ENCODE measurements around the gene SULT1A1. TPM values are rescaled to one million over a fixed set of nuclear protein-coding genes. Genes with fewer than 3 reads are reported as not detected.

The SULT1A1 gene
- total and polyA plus RNA-seq, 2 experiments from 2014 or later: not detected

DNA sequence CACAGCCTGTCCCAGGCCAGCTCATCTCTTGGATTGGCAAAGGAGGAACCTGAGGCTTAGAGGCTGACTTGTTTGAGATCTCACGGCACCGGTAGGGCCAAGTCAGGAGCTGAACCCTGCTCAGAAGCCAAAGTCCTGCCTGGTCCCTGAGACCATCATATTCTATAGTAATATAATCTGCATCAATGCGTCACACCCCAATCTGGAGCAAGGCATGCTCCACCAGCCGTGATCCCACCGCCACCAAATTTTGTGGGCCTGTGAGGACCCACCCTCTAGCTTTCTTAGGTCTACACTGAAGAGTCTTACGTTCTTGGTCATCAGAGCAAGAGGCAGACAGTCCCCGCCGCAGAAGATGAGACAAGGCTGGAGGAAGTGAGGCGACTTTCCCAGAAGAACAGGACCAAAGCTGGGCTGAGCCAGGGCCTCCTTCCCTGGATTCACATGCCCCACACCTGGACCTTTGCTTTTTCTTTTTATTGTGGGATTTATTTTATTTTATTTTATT is 2.7 kb downstream of the SULT1A1 start:
- in situ Hi-C loops (cut with MboI): no loop called here
- Histone ChIP-seq H3K9me2 (ENCODE audit: insufficient read depth) (no peaks in the 10 kb centered on the region), H2AFZ (no peak overlapping the region), H3K27ac (no peak overlapping the region), H3K79me2 (ENCODE audit: insufficient read depth) (no peaks in the 10 kb centered on the region), H3K9me3 (ENCODE audit: low read depth) (no peaks in the 10 kb centered on the region), H3K27me3 (replicated peaks; ENCODE audit: insufficient read depth) (peaks cover 4% of the 10 kb centered on the region), H3K9ac (no peak overlapping the region), H3K36me3 (ENCODE audit: low read depth) (no peaks in the 10 kb centered on the region), H3K4me3 (no peak overlapping the region), H4K20me1 (ENCODE audit: insufficient read depth) (no peaks in the 10 kb centered on the region), H3F3A (ENCODE audit: insufficient read depth) (no peaks in the 10 kb centered on the region), H3K4me1 (ENCODE audit: insufficient read depth) (no peaks in the 10 kb centered on the region), H3K4me2 (ENCODE audit: unreplicated experiment) (no peak overlapping the region)
- no peak for DNase-seq
- TF ChIP-seq EZH2phosphoT487 (IDR thresholded peaks at IDR 0.05; ENCODE audit: insufficient read depth, low read depth) (no peak), EZH2 (IDR thresholded peaks at IDR 0.05; ENCODE audit: insufficient read depth, poor library complexity, severe bottlenecking) (no peak)
- WGBS, 2 experiments (ENCODE audit: low coverage in 1 of 2, low lambda C conversion rate in 2 of 2, missing lambda C conversion rate in 2 of 2): 87 to 91% methylated on average over 9 of the region's 9 CpGs

DNA sequence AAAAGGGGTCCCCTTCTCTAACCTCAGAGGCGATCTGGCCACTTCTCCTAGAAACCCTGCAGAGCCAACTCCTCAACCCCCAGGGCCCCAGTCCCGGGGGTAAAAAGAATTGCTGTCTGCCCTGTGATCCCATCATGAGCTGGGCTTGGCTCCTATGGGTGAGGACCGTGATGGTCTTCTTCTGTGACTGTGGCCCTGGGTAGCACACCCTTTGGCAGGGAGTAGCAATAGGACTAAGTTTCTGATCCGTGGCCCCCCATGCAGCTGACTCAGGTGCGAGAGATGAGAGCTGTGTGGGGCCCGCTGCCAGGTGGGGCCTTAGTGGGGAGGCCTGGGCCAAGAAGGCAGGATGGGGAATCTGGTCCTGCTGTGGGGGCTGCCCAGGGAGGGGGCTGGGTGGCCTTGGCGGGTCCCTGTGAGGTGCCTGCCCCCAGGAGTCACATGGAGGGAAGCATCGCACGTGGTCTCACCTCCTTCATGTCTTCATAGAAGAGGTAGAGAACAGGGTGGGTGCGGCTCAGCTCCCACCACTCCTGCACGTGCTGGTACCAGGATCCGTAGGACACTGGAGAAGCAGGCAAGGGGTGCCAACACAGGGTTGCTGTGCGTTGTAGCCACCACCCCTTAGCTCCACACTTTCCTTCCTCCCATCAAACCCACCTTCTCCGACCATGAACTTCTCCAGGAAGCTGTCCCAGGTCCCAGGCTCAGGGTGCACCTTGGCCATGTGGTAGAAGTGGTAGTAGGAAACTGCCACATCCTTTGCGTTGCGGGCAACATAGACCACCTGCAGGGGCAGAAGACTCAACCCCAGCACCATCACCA is 3.3 kb downstream of the SULT1A1 start:
- TF ChIP-seq EZH2 (IDR thresholded peaks at IDR 0.05; ENCODE audit: insufficient read depth, poor library complexity, severe bottlenecking): no peak
- no peak for TF ChIP-seq EZH2phosphoT487 (IDR thresholded peaks at IDR 0.05; ENCODE audit: insufficient read depth, low read depth)
- H3K27me3 ChIP-seq (replicated peaks; ENCODE audit: insufficient read depth): peaks cover 4% of the 10 kb centered on the region
- no peak overlapping the region for H3K9ac ChIP-seq
- no peaks in the 10 kb centered on the region for H3K4me1 ChIP-seq (ENCODE audit: insufficient read depth)
- in situ Hi-C loops (cut with MboI): no loop called here
- no peak overlapping the region for H3K27ac ChIP-seq
- H3K36me3 ChIP-seq (ENCODE audit: low read depth): no peaks in the 10 kb centered on the region
- H3K79me2 ChIP-seq (ENCODE audit: insufficient read depth): no peaks in the 10 kb centered on the region
- no peak overlapping the region for H2AFZ ChIP-seq
- H3K9me3 ChIP-seq (ENCODE audit: low read depth): no peaks in the 10 kb centered on the region
- H4K20me1 ChIP-seq (ENCODE audit: insufficient read depth): no peaks in the 10 kb centered on the region
- no peaks in the 10 kb centered on the region for H3F3A ChIP-seq (ENCODE audit: insufficient read depth)
- H3K4me3 ChIP-seq: no peak overlapping the region
- H3K9me2 ChIP-seq (ENCODE audit: insufficient read depth): no peaks in the 10 kb centered on the region
- WGBS, 2 experiments (ENCODE audit: low coverage in 1 of 2, low lambda C conversion rate in 2 of 2, missing lambda C conversion rate in 2 of 2): 66 to 67% methylated on average over 14 to 16 of the region's 16 CpGs
- no peak for DNase-seq
- H3K4me2 ChIP-seq (ENCODE audit: unreplicated experiment): no peak overlapping the region

DNA sequence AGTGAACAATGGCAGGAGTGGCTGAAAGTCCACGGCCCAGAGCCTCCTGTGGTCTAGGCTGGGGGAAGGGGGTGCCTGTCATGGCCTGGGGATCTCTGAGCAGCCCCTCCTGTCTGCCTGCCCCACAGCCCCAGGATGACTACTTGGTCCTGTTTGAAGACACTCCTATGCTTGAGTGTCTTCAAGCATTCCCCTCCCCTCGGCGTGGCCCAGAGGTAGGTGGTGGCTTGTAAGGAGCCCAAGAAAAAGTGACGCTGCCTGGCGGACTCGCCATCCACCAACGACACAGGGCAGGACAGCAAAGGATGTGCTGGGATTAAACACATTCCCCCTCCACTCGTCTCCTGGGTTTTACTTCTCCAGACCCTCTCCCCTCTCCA is 5.7 kb downstream of the SULT1A1 start:
- Histone ChIP-seq H3K9me3 (ENCODE audit: low read depth) (no peaks in the 10 kb centered on the region), H2AFZ (no peak overlapping the region), H3K36me3 (ENCODE audit: low read depth) (no peaks in the 10 kb centered on the region), H3K9me2 (ENCODE audit: insufficient read depth) (no peaks in the 10 kb centered on the region), H3K27ac (no peak overlapping the region), H3K27me3 (replicated peaks; ENCODE audit: insufficient read depth) (peaks cover 4% of the 10 kb centered on the region), H3F3A (ENCODE audit: insufficient read depth) (no peaks in the 10 kb centered on the region), H3K4me3 (no peak overlapping the region), H3K9ac (no peak overlapping the region), H3K79me2 (ENCODE audit: insufficient read depth) (no peaks in the 10 kb centered on the region), H3K4me1 (ENCODE audit: insufficient read depth) (no peaks in the 10 kb centered on the region), H4K20me1 (ENCODE audit: insufficient read depth) (no peaks in the 10 kb centered on the region), H3K4me2 (ENCODE audit: unreplicated experiment) (no peak overlapping the region)
- DNase-seq: no peak
- in situ Hi-C loops (cut with MboI): no loop called here
- no peak for TF ChIP-seq EZH2 (IDR thresholded peaks at IDR 0.05; ENCODE audit: insufficient read depth, poor library complexity, severe bottlenecking)
- no peak for TF ChIP-seq EZH2phosphoT487 (IDR thresholded peaks at IDR 0.05; ENCODE audit: insufficient read depth, low read depth)
- WGBS, 2 experiments (ENCODE audit: low coverage in 1 of 2, low lambda C conversion rate in 2 of 2, missing lambda C conversion rate in 2 of 2): 65 to 70% methylated on average over 8 of the region's 8 CpGs

GRCh38 chr16:28603381-28604185 is 6.3 kb downstream of the SULT1A1 start:
- no peak for TF ChIP-seq EZH2 (IDR thresholded peaks at IDR 0.05; ENCODE audit: insufficient read depth, poor library complexity, severe bottlenecking)
- no peak for TF ChIP-seq EZH2phosphoT487 (IDR thresholded peaks at IDR 0.05; ENCODE audit: insufficient read depth, low read depth)
- Histone ChIP-seq H3K27ac (no peak overlapping the region), H3K9me2 (ENCODE audit: insufficient read depth) (no peaks in the 10 kb centered on the region), H3K4me3 (no peak overlapping the region), H3K36me3 (ENCODE audit: low read depth) (no peaks in the 10 kb centered on the region), H3K27me3 (replicated peaks; ENCODE audit: insufficient read depth) (peaks cover 4% of the 10 kb centered on the region), H3K9me3 (ENCODE audit: low read depth) (no peaks in the 10 kb centered on the region), H3K4me2 (ENCODE audit: unreplicated experiment) (no peak overlapping the region), H3K9ac (no peak overlapping the region), H2AFZ (no peak overlapping the region), H3F3A (ENCODE audit: insufficient read depth) (no peaks in the 10 kb centered on the region), H4K20me1 (ENCODE audit: insufficient read depth) (no peaks in the 10 kb centered on the region), H3K79me2 (ENCODE audit: insufficient read depth) (no peaks in the 10 kb centered on the region), H3K4me1 (ENCODE audit: insufficient read depth) (no peaks in the 10 kb centered on the region)
- in situ Hi-C loops (cut with MboI): no loop called here
- 61 to 62% methylated on average over 10 to 11 of the region's 11 CpGs for WGBS, 2 experiments (ENCODE audit: low coverage in 1 of 2, low lambda C conversion rate in 2 of 2, missing lambda C conversion rate in 2 of 2)
- DNase-seq: no peak
